Activated T-cell treated with anti-CD3 and anti-CD28 coated beads, Interleukin-2, amount 50 U/mL, for 4 hours (primary cell): Measurements from ENCODE around the gene RGL1. TPM values are rescaled to one million over a fixed set of nuclear protein-coding genes. Genes with fewer than 3 reads are reported as not detected.
A peak's percentile ranks its signal among the peaks of the same experiment; 100 is the strongest.

Experiments used
- ATAC-seq, 2 donors: fragments of 200-7000 bp; cut with Tn5 transposase; one replicate each; pipeline ENCODE4 v1.10.0; 2021
- DNase-seq: peaks from one replicate; pipeline ENCODE4 v3.0.0-alpha.2; 2020
- H3K27me3 Mint-ChIP-seq: one replicate; pipeline ENCODE4 v1.8.0; 2021; ENCODE audit warnings: low read depth, mixed read lengths
- H3K36me3 Mint-ChIP-seq: one replicate; pipeline ENCODE4 v1.8.0; 2022; ENCODE audit warnings: mixed read lengths; ENCODE audit not compliant: insufficient read depth
- H3K4me1 Mint-ChIP-seq: one replicate; pipeline ENCODE4 v1.8.0; 2021; ENCODE audit warnings: low read depth, mixed read lengths
- H3K4me3 Mint-ChIP-seq: one replicate; pipeline ENCODE4 v1.8.0; 2021; ENCODE audit warnings: mild to moderate bottlenecking, moderate library complexity, mixed read lengths
- H3K9me3 Mint-ChIP-seq: one replicate; pipeline ENCODE4 v1.8.0; 2021; ENCODE audit warnings: mixed read lengths
- total RNA-seq, 3 donors: library from RNA; stranded (reverse); gene quantifications; one replicate each; pipeline ENCODE4 v1.2.1, GENCODE V29; 2021

RGL1 gene
- total RNA-seq, 3 donors from 2014 or later: 0.58 to 0.92 (median 0.68) TPM

- no peak for ATAC-seq
Observed at GRCh38 chr1:183889095-183889494, 84.2 kb downstream of the RGL1 start.

DNA sequence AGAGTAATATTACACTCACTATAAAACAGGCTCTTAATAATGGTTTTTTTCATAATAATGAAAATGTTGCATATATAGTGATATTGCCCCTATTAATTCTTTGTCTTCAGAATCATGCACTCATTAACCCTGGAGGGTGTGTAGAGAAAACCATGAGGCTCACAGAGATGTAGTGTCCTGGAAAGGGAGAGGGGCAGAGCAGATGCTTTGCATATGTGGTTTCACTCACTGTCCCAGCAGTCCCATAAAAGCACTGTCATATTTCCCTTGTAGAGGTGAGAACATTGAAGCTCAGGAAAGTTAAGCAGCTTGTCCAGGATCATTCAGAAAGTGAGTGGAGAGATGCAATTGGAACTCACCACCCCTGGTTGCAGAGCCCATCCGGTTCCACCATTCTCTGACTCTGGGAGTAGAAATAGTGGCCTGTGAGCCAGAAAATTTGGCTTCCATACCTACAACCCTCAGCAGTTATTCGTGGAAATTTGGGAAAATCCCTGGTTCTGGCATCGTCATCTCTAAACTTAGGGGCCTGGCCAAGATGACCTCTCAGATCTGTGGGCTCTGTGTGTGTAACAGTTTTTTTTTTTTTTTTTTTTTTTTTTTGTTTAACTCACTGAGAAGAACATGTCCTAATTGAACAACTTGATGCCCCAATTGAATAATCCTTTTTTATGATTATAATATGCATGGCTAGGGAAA is 86.4 kb downstream of the RGL1 start:
- no peak overlapping the region for H3K4me3 Mint-ChIP-seq
- ATAC-seq: no peak
- no peak for DNase-seq
- peaks cover 37% of the 10 kb centered on the region for H3K4me1 Mint-ChIP-seq
- no peaks in the 10 kb centered on the region for H3K9me3 Mint-ChIP-seq
- no peaks in the 10 kb centered on the region for H3K27me3 Mint-ChIP-seq
- H3K36me3 Mint-ChIP-seq: peaks cover 6% of the 10 kb centered on the region

More at GRCh38 chr1:183889095-183889494, 84.2 kb downstream of the RGL1 start:
- H3K27me3 Mint-ChIP-seq: no peaks in the 10 kb centered on the region
- no peaks in the 10 kb centered on the region for H3K9me3 Mint-ChIP-seq
- peaks cover 3% of the 10 kb centered on the region for H3K36me3 Mint-ChIP-seq
- DNase-seq: no peak
- H3K4me3 Mint-ChIP-seq: no peak overlapping the region
- H3K4me1 Mint-ChIP-seq: peaks cover 39% of the 10 kb centered on the region

GRCh38 chr1:183892351-183892793 is 87.5 kb downstream of the RGL1 start:
- no peaks in the 10 kb centered on the region for H3K9me3 Mint-ChIP-seq
- no peaks in the 10 kb centered on the region for H3K27me3 Mint-ChIP-seq
- ATAC-seq (no peak), DNase-seq (no peak)
- no peak overlapping the region for H3K4me3 Mint-ChIP-seq
- peaks cover 36% of the 10 kb centered on the region for H3K4me1 Mint-ChIP-seq
- peaks cover 10% of the 10 kb centered on the region for H3K36me3 Mint-ChIP-seq

GRCh38 chr1:183893561-183894289 is 88.8 kb downstream of the RGL1 start:
- Mint-ChIP-seq H3K4me3 (no peak overlapping the region), H3K36me3 (peaks cover 12% of the 10 kb centered on the region), H3K4me1 (peaks cover 22% of the 10 kb centered on the region), H3K27me3 (no peaks in the 10 kb centered on the region), H3K9me3 (no peaks in the 10 kb centered on the region)
- no peak for DNase-seq
- ATAC-seq: no peak

DNA sequence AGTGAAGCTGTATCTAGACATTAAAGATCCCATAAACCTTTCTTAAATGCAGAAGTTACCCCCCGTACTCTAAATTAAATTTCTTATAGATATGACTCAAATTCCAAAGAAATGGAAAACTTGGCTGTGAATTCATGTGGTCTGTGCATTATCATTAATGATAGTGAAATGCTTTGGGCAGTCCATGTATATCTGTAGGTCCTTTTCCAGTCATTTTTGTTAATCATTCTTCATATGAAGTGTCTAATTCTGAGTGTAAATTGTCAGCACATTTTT is 89.3 kb downstream of the RGL1 start:
- no peak for ATAC-seq
- Mint-ChIP-seq H3K9me3 (no peaks in the 10 kb centered on the region), H3K4me3 (no peak overlapping the region), H3K27me3 (no peaks in the 10 kb centered on the region), H3K36me3 (peaks cover 12% of the 10 kb centered on the region), H3K4me1 (peaks cover 17% of the 10 kb centered on the region)
- DNase-seq: no peak

DNA sequence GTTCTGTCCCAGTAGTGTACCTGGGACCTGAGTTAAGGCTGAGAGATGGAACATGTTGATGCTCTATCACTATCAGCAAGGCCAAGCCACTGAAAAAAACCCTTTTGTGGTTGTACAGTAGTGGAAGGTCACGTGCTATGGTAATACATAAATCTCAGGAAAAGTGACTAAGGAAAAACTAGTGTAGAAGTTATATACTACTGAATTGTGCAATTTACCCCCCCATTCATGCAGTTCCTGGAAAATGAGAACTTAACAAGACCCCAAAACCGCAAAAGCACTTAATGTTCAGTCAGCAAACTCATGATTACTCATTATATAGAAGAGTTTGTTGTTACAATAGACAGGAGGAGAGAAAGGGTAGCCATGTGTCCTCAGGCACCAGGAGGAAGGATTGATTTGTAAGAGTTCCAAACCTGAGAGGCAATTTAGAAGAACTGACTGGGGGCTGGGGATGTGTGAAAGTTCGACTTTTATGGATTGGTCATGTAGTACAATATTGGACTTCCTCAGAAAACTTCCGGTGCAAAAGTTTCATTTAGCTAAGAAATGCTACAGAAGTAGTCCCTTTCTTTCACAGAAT is 91.6 kb downstream of the RGL1 start:
- peak in 1 of 2 donors; percentile 46 for ATAC-seq
- Mint-ChIP-seq H3K4me3 (no peak overlapping the region), H3K36me3 (peaks cover 16% of the 10 kb centered on the region), H3K4me1 (peaks cover 5% of the 10 kb centered on the region), H3K27me3 (no peaks in the 10 kb centered on the region), H3K9me3 (no peaks in the 10 kb centered on the region)
- DNase-seq: no peak

DNA sequence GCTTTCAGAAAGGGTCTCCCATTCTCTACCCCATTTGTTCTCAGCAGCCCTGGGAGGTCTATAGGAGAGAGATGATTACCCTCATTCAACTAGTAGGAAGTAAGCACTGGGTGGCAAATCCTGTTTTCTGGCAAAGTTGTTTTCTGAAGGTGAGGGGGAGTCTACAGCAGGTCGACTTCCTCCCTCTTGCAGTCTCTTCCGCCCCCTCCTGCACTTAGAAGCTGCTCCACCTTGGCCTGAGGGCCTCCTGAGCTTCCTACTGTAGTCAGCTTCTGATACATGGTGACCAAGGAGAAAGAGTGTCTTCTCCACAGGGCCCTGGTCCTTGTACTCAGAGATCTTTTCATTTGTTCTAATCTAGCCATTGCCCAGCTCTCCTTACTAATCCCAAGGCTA is 93.1 kb downstream of the RGL1 start:
- H3K36me3 Mint-ChIP-seq: peaks cover 16% of the 10 kb centered on the region
- H3K4me1 Mint-ChIP-seq: peaks cover 8% of the 10 kb centered on the region
- H3K27me3 Mint-ChIP-seq: no peaks in the 10 kb centered on the region
- ATAC-seq (no peak), DNase-seq (no peak)
- H3K4me3 Mint-ChIP-seq: no peak overlapping the region
- no peaks in the 10 kb centered on the region for H3K9me3 Mint-ChIP-seq

- H3K27me3 Mint-ChIP-seq: no peaks in the 10 kb centered on the region
- peaks cover 8% of the 10 kb centered on the region for H3K4me1 Mint-ChIP-seq
- no peak for ATAC-seq
Observed at GRCh38 chr1:183898610-183899009, 93.7 kb downstream of the RGL1 start.

DNA sequence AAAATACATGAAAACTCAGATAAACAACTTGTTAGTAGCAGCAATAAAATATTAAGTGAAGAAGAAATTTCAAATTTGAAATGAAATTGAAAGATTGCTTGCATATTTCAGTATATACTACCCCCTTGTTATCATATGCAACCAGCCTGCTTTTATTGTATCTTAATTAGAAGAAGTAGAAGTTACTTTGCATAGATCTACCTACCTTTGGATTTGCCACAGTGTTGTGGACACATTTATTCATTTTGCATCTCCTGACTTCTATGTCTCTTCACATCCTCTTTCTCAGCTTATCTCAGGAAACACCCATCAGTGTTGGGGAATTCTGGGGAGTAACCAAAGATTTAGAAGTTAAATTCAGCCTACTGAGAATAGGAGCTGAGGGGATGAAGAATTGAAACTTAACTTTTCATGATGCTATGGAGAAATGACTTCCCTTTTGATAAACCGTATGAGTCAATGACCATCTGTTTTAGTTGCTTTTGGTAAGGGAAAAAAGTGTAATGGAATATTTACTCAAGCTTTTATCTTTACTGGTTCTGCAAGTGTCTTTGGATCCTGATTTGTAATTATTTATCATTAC is 96.9 kb downstream of the RGL1 start:
- Mint-ChIP-seq H3K9me3 (no peaks in the 10 kb centered on the region), H3K4me1 (peaks cover 3% of the 10 kb centered on the region), H3K36me3 (peaks cover 13% of the 10 kb centered on the region), H3K4me3 (no peak overlapping the region), H3K27me3 (no peaks in the 10 kb centered on the region)
- DNase-seq (no peak), ATAC-seq (no peak)

More at GRCh38 chr1:183898610-183899009, 93.7 kb downstream of the RGL1 start:
- H3K4me3 Mint-ChIP-seq: no peak overlapping the region
- H3K9me3 Mint-ChIP-seq: no peaks in the 10 kb centered on the region
- H3K36me3 Mint-ChIP-seq: peaks cover 16% of the 10 kb centered on the region
- DNase-seq: no peak

GRCh38 chr1:183903101-183903500 is 98.2 kb downstream of the RGL1 start:
- peaks cover 3% of the 10 kb centered on the region for H3K4me1 Mint-ChIP-seq
- peaks cover 15% of the 10 kb centered on the region for H3K36me3 Mint-ChIP-seq
- DNase-seq: no peak
- no peaks in the 10 kb centered on the region for H3K9me3 Mint-ChIP-seq
- H3K27me3 Mint-ChIP-seq: no peaks in the 10 kb centered on the region
- ATAC-seq: no peak
- no peak overlapping the region for H3K4me3 Mint-ChIP-seq

DNA sequence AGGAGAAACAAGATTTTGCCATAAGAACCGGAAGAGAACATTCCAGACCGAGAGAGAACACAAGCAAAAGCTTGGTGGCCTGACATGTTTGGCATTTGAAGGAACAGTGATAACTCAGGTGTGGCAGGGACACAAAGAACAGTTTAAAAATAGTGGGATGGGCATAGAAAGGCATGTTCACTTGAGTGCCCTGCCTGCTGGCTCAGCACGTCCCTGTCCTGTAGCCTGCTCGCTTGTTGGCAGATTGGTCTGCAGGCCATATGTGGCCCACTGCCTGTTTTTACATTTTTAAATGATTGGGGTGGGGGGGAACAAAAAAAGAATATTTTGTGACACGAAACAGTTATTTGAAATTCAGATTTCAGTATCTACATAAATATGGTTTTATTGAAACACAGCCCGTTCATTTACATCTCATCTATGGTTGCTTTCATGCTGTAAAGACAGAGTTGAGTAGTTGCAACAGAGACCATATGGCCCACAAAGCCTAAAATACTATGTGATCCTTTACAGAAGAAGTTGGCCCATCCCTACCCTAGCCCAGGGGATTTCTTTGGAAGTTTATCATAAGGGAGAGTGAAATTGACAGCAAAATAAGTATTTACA is 100.7 kb downstream of the RGL1 start:
- ATAC-seq: no peak
- no peaks in the 10 kb centered on the region for H3K27me3 Mint-ChIP-seq
- no peak for DNase-seq
- peaks cover 13% of the 10 kb centered on the region for H3K36me3 Mint-ChIP-seq
- H3K9me3 Mint-ChIP-seq: no peaks in the 10 kb centered on the region
- peaks cover 5% of the 10 kb centered on the region for H3K4me1 Mint-ChIP-seq
- H3K4me3 Mint-ChIP-seq: no peak overlapping the region

DNA sequence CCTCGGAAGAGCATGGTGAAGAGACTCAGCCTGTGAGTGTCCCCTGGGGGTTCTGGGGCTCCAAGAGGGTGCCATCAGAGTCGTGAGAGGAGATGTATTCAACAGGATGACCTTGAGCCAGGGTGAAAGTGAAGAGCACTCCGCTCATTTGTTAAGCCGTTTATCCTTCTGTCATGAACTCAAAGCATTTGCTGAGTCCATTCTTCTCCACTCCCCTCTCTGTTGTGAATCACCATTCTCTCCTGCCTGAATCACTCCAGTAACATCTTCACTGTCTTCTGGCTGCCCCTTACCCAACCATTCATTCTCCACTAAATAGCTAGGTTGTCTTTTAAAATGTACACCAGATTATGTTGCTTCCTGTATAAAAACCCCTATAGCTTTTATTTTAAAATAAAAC is 102.2 kb downstream of the RGL1 start:
- H3K4me1 Mint-ChIP-seq: peaks cover 2% of the 10 kb centered on the region
- H3K36me3 Mint-ChIP-seq: peaks cover 13% of the 10 kb centered on the region

DNA sequence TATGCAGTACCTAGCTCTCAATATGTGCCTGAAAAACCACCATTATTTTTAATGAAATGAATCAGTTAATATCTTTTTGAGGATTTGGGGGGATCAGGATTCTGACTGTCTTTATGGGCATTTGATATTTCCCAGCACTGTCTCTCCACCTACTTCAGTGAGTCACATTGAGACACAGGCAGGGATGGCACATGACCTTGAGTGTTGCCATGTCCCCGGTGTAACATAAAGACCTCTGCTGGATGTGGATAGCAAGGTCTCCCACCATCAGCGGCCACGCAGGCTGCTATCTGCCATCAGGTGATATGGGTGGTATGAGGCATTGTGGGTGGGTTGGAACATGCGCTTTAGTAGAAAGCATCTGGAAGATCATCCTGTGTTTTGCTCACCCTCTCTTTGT is 103.2 kb downstream of the RGL1 start:
- Mint-ChIP-seq H3K4me3 (no peak overlapping the region), H3K4me1 (peaks cover 3% of the 10 kb centered on the region), H3K27me3 (no peaks in the 10 kb centered on the region), H3K9me3 (no peaks in the 10 kb centered on the region), H3K36me3 (peaks cover 17% of the 10 kb centered on the region)
- ATAC-seq (no peak), DNase-seq (no peak)

More for the DNA sequence above, 102.2 kb downstream of the RGL1 start:
- ATAC-seq: no peak
- H3K4me3 Mint-ChIP-seq: no peak overlapping the region
- no peaks in the 10 kb centered on the region for H3K27me3 Mint-ChIP-seq
- H3K9me3 Mint-ChIP-seq: no peaks in the 10 kb centered on the region
- DNase-seq: no peak

DNA sequence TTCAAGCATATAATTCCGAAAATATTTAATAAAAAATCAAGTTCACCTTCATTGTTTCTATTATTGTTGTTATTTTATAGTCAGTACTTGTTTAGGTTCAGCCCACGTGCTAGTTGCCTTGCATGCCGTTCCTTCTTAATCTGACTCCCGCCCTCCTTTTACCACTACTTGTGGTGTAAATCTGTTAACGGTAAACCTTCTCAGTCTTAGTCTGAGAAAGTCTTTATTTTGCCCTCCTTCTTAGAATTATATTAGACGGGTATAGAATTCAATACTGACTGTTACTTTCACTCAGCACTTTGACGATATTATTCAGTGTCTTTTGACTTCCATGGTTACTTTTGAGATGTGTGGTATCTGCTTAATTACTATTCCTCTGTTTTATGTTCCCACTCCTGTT is 104.8 kb downstream of the RGL1 start:
- Mint-ChIP-seq H3K4me3 (no peak overlapping the region), H3K27me3 (no peaks in the 10 kb centered on the region), H3K9me3 (no peaks in the 10 kb centered on the region), H3K36me3 (peaks cover 17% of the 10 kb centered on the region), H3K4me1 (peaks cover 3% of the 10 kb centered on the region)
- ATAC-seq (peak in 1 of 2 donors; percentile 32), DNase-seq (no peak)
